Spleen (tissue), 7 donors: ENCODE data around the gene RSBN1L.

ENCODE experiments used
- POLR2A ChIP-seq, 3 donors: fragments of 450-650 bp; IDR thresholded peaks; one replicate each; pipeline ENCODE4 v1.5.1; 2017; ENCODE audit warnings: antibody characterized with exemption in 3 of 3, mild to moderate bottlenecking in 1 of 3
- POLR2AphosphoS5 ChIP-seq, 3 donors: sonication (generic); formaldehyde crosslinking; IDR thresholded peaks; one replicate each; pipeline ENCODE4 v1.5.1; 2017; ENCODE audit warnings: antibody characterized with exemption in 3 of 3
- TF ChIP-seq, protein P1 (sequence below), 11 experiments: fragments of 200-600 bp in 7 of 11; fragments of 450-650 bp in 4 of 11; sonication (generic) in 4 of 11; IDR thresholded peaks in 8 of 11; conservative IDR thresholded peaks in 3 of 11; 1 replicate in 7 of 11; 2 replicates in 4 of 11; pipeline versions ENCODE4 v1.4.0 to v1.8.0; 2016 to 2021; ENCODE audit warnings: antibody characterized with exemption in 11 of 11, inconsistent platforms in 4 of 11, mild to moderate bottlenecking in 1 of 11
- donor health status: DM: no; HTN: no; CAD: no; lungs with moderate emphysema.
- donor health status: DM: no; HTN: no; CAD: no.
- donor health status: DM: no; HTN: no; CAD: no.

- TF ChIP-seq, protein P1, sequence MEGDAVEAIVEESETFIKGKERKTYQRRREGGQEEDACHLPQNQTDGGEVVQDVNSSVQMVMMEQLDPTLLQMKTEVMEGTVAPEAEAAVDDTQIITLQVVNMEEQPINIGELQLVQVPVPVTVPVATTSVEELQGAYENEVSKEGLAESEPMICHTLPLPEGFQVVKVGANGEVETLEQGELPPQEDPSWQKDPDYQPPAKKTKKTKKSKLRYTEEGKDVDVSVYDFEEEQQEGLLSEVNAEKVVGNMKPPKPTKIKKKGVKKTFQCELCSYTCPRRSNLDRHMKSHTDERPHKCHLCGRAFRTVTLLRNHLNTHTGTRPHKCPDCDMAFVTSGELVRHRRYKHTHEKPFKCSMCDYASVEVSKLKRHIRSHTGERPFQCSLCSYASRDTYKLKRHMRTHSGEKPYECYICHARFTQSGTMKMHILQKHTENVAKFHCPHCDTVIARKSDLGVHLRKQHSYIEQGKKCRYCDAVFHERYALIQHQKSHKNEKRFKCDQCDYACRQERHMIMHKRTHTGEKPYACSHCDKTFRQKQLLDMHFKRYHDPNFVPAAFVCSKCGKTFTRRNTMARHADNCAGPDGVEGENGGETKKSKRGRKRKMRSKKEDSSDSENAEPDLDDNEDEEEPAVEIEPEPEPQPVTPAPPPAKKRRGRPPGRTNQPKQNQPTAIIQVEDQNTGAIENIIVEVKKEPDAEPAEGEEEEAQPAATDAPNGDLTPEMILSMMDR (IDR thresholded peaks at IDR 0.05 in 8 of 11, conservative IDR thresholded peaks at IDR 0.05 in 3 of 11) = no peak
- no peak for TF ChIP-seq POLR2A (IDR thresholded peaks at IDR 0.05)
- peak in 1 of 3 donors; percentile 28 for TF ChIP-seq POLR2AphosphoS5 (IDR thresholded peaks at IDR 0.05)
Measured at GRCh38 chr7:77697535-77697831, 1.2 kb downstream of the RSBN1L start.
